GM19324 (cell line): Measurements from ENCODE around the gene RPL26.
A peak's percentile ranks its signal among the peaks of the same experiment; 100 is the strongest.

ENCODE experiments used
- ATAC-seq: cut with Tn5 transposase; IDR thresholded peaks from one replicate; pipeline ENCODE4 v1.9.1; 2021; ENCODE audit warnings: mild to moderate bottlenecking, moderate library complexity; ENCODE audit not compliant: unreplicated experiment, low FRiP score

RPL26 gene

DNA sequence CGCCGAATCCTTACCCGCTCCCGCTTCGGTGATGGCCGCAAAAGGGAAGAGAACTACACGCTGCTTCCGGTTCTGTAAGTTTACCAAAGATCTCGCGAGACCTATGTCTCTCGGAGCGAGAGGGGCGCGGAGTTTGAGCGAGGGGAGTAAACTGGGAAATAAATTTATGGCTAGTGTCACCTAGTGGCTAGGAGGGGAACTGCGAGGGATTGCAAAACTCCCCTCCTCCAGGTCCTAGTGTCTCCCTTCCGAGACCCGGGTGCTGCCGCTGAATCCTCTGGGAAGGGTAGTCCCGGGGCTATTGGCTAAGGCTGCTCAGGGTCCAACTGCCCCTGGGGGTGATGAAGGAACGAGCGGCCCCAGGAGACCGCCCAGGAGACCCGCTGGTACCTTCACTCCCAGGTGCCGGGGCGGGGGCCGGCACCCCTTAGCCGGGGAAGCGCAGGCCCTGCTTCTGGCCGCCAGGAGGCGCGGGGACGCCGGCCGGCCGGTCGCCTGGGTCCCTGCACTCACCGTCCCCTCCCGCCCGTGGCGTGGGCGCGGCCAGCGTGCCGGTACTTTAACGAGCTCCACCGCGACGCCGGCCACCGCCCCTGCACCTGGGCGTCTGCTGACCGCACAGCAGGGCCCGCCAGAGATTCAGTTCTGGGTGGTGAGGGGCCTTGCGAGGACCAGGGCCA, at the start of gene RPL26:
RPL26 (minus strand) TSS at position 51 of the 680 bp plus-strand sequence. CDS start 883 bp downstream, outside the sequence.
- peak; percentile 91 for ATAC-seq

DNA sequence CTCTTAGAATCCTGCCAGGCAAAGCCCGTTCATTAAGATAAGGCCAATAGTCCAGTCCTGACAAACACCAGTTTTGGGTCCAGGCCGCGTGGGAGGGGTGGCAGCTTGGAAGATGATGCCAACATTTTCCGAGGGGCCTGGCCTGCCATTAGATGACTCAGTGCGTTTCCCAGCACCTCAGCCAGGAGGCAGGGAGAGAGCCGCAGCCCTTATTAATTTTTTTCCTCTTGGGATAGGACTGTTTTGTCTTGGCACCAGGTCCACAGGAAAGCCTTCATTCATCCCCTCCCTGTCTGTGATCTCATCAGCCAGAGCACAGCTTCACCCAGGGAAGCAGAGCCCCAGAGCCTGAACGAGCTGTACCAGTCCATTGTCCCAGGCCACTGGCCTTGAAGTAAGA, 48.0 kb upstream of the RPL26 start:
- ATAC-seq: no peak

DNA sequence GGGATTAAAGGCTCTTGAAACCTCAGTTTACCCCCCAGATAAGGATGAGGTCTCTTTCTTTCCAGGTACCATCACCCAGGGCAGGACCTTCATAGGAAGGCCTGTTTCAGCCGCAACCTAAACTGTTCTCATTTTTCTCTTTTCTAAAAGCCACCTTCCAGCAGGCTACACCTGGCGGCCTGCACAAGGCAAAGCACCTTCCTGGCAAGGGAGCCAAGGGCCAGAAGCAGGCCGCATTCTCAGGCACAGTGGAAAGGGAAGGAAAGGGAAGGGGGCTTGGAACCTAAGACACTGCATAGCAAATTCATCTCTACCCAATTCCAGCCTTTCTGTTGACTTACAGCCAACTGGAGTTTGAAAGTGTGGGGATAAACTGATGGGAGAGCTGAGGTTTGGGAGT, 43.8 kb upstream of the RPL26 start:
- ATAC-seq: no peak

DNA sequence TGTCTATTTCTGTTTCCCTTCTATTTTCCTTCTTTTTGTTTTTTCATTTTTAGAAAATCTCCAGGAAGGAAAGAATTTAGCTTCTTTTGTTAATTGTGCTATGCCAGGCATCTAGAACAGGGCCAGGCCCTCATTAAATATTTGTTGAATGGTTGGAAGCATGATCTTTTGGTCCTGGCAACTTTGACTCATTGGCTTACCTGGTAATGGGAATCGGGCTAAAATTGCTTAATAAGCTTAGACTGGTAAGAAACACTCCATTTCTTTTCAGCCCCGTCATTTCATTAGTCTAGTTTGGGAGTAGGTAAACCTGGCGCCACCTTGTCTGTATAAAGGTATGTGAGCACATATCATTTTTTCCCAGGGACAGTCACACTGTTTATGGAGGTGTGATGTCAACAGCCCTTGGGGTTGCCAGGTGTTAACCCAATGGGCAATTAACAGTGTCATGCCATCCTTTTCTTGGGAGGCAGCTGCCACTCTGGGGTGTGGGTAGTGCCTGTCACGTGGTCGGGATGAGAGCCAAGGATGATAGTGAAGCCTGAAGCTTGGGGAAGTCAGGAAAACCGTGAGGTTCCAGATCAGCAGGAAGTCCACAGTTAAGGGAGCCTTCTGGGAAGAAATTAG, 43.2 kb upstream of the RPL26 start:
- no peak for ATAC-seq

DNA sequence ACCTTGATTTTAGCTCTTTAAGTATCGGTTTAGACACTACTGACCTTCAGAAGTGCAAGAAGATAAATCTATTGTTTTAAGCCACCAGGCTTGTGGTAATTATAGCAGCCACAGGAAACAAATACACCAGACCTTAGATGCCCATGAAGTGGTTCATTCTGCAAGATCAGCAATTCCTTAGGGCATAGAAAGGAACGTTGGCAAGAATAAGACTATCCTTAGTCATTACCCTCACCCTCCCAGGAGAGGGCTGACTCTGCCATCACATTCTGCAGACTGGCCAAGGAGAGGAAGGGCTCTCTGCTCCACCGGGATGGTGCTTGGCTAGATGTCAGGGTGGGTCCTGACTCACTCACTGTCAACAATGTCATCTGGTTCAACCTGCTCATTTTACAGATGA, 38.6 kb upstream of the RPL26 start:
- no peak for ATAC-seq

DNA sequence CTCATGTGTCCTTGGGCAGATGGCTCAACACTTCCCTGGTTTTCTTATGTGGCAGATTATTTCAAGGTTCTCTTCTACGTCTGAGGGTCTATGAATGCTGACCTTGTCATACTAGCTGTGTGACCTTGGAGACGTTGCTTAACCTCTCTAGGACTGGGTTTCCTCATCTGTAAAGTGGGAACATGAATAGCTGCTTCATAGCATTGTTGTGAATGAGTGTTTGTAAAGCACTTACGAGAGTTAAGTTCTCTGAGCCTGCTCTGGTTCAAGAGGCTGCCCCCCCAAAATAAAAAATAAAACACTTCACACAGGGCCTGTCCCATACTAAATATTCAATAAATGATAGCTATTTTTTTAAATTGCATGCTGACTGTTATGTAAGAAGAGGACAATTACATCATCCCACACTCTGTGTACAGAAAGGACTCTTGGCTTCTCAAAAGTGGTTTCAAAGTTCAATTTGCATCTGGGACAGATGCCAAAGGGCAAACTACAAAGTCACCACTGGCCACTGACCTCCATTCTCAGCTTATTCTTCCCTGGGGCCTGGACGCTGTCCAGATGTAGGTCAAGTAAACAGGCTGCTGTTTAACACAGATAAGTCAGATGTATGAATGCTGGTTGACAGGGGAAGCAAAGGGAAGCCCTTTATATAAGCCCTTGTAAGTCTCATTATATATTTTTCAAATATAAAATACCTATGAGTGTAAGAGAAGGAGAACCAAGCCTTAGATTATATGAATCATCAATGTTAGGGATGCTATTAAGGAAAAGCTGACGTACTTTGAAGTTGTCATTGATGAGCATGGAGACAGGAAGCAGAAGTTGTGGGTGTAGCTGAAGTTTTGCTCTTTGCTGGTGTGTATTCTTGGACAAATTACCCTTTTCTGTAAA, 37.3 kb upstream of the RPL26 start:
- no peak for ATAC-seq

DNA sequence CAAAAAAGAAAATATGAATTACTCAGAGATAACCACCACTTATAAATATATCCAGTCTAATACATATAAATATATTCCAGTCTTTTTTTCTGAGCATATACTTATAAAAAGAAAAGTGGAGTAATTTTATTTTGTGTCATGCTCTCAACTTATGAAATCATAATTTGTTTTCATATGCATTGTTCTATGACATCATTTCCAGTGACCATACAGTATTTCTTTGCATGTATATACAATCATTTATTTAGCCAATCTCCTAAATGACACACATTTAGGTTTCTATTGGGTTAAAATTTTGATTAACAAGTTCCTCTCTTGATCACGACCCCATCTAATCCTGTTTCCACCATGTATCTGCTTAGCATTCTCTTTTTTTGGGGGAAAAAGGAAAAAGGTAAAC, 36.3 kb upstream of the RPL26 start:
- no peak for ATAC-seq

DNA sequence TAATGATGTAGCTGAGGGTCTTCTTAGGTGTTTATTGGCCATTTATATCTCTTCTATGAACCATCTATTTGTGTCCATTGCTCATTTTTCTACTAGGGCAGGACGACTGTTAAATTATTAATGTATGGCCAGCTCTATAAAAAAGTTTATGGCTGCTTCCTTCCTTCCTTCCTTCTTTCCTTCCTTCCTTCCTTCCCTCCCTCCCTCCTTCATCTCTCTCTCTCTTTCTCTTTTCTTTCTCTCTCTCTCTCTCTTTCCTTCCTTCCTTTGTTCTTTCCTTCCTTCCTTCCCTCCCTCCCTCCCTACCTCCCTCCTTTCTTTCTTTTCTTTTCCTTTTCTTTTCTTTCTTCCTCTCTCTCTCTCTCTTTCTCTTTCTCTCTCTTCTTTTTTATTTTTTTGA, 35.5 kb upstream of the RPL26 start:
- no peak for ATAC-seq

DNA sequence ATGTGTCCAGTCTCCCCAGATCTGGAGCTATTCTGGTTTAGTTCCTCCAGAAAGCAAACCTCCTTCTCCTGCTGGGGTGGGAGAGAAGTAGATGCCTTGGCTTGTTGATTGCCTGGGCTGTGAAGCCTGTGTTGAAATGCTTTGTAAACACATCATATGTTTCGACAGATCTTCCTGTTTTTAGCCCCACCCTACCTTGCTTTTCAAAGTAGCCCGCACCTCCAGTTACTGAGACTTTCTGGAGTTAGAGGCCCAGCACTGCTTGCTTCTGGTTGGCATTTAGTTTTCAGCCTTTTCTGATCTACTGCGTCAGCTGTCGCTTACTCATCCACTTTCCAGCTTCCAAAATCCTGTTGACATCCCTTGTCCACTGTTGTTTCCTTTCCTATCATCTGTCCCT, 34.8 kb upstream of the RPL26 start:
- no peak for ATAC-seq

DNA sequence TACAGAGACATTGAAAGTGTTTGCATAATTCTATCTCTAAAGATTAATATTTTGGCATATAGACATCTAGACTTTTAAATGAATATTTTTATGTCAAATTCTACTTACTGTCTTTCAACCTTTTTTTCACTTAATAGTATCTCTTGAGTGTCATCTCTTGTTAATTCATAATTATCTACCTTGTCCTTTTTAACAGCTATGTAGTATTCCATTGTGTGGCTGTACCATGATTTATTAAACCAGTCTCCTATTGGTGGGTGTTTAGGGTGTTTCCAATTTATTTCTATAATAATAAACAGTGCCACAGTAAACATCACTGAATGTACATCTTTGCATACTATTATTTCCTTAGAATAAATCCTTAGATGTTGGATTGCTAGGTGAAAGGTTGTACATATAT, 30.9 kb upstream of the RPL26 start:
- ATAC-seq: no peak

DNA sequence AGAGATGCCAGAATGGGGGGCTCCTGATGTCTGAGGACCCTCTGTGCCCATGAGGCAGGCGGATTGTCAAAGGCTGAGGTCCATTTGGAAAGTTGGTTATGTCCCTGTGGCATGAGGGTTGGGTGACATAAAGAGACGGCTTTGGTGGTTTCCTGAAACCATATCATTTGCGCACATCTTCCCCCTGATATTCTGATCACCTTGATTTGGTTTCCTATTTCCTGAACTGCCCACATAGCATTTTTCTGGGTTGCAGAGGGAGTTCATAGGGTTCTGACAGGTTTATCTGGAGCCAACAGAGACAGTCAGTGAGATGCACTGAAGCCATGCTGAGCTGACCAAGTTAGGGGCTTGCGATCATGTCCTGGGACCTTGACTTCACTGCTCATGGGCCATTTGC, 30.3 kb upstream of the RPL26 start:
- no peak for ATAC-seq

DNA sequence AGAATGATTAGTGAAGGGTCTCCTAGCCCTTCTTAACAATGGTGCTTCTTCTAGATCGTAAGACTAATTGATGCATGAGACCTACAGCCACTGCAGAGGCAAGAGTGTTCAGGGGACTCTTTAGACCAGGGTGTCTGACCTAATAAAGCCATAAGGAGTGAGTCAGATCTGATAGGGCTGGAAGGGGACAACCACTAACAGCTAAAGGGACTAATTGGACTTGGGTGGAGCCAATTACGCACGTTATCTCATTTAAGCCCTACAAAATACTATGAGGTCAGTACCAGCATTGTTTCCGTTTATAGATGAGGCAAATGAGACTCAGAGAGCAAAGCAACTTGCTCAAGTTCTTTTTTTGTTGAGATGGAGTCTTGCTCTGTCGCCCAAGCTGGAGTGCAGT, 29.1 kb upstream of the RPL26 start:
- no peak for ATAC-seq

DNA sequence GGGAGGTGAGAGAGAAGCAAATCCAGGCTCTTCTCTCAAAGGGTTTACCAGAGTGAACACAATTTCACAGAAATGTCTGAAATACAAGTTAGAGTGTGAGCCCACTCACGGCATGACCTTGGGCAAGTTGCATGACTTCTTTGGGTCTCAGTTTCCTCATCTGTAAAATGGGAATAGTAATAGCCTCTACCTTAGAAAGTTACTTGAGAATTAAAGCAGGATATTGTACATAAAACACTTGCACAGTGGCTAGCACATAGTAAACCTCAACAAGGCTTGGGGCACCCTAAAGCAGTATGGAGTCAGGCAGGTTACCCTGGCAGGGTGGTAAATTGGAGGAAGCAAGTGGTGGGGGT, 27.9 kb upstream of the RPL26 start:
- ATAC-seq: no peak

DNA sequence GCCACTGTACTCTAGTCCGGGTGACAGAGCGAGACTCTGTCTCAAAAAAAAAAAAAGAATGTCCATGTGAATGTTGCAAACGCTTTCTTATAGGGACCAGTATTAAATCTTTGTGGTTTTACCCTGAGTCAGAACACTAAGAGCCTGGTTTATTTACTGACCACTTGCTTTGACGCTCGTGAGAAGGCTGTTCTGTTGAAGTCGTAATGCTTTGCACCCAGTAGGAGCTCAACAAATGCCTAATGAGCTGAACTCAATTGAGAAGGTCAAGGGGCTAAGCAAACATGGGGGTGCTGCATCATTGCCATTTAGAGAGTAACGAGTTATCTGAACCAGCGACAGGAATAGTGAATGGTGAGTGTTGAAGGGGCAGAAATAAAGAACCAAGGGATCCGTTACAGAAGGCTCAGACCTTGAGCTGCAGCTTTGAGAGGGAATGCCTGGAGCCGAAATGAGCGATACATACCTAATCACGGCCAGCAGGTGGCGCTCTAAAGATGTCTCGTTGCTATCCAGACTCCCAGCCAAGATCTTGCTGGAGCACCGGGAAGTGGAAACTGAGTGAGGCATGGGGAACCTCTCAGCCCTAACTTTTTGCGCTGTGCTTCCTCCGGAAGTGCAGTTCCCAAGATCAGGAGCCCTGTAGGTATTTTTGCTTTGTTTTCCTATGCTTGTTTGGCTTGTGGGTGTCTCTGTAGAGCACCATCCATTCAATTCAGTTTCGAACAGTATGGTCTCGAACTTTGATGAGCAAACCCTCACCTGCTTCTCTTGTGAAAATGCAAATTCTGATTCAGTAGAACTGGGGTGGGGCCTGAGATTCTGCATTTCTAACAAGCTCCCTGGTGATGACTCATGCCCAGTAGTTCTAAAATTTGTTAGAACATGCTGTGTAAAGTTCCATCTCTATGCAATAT, 27.2 kb upstream of the RPL26 start:
- no peak for ATAC-seq

DNA sequence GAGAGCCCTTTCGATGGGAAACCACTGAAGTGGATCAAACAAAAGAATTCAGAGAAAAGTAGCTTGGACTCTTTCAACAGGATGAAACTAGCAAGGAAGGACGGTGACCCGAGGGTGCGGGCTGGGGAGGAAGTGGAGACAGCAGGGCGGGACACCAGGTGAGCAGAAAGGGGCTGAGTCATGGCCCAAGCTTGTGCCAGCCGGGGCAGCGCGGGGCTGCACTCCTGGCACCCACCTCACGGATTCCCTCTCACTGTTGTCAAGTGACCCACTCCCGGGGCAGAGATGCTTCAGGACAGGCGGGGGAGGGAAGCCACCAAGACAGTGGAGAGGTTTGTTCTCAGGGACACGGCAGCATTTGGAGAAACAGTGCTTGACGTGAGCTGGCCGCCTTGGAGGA, 25.4 kb upstream of the RPL26 start:
- no peak for ATAC-seq

DNA sequence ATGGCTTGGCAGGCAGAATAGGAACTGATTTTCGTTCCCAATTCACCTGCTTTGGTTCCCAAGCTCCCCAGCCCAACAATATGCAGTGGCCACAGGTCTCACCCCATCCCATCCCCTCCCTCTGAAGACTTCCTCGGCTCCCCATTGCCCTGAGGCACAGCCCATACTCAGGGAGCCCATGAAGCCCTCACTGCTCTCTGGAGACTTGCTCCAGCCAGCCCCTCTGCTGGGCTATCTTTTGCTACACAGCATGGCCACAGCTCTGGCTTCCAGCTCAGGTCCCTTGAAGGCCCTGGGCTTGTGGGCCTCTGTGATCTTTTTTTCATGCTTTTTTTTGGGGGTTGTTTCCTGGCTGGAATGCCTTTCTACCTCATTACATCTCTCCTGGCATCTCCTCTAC, 23.2 kb upstream of the RPL26 start:
- ATAC-seq: no peak

DNA sequence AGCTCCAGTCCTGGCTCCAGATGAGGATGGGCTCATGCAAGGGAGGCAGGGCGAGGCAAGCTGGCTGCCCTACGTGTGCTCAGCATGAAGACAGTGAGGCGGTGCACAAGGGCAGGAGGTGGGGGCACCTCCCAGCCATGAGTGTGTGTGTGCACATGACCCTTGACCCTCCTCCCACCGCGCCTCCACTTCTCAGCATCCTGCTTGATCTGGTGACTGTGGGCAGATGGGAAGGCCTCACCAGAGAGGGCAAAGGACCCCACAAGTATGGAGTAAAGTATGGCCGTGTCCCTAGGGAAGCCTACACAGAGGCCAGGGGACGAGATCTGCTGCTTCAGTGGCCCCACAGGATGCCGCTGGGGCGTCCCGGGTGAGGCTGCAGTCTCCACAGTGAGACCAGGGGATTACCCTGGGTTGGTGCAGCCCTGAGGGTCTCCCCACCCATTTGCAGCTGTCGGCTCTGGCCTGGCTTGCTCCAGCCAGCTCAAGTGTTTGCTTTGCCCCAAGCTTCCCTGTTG, 22.6 kb upstream of the RPL26 start:
- no peak for ATAC-seq

DNA sequence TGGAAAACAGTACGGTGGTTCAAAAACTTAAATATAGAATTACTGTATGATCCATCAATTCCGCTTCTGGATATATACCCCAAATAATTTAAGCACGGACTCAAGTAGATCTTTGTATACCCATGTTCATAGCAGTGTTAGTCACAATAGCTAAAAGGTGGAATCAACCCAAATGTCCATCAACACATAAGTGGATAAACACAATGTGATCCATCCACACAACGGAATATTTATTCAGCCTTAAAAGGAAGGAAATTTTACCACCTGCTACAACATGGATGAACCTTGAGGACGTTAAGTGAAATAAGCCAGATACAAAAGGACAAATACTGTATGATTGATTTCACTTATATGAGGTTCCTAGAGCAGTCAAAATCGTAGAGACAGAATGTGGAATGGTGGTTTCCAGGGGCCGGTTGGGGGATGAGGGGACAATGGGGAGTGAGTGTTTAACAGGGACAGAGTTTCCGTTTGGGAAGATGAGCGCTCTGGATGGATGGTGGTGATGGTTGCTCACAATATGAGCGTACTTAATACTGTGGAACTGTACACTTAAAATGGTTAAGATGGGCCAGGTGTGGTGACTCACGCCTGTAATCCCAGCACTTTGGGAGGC, 20.0 kb upstream of the RPL26 start:
- no peak for ATAC-seq

DNA sequence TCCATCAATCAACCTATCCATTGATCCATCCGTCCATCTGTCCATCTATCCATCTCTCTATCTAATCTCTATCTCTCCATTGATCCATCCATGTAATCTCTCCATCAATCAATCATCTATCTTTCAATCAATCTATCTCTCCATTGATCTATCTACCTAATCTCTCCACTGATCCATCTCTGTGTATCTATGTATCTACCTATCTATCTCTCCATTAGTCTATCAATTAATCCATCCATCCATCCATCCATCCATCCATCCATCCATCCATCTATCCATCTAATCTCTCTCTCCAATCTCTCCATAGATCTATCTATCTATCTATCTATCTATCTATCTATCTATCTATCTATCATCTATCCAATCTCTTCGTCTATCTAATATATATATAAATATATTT, 18.1 kb upstream of the RPL26 start:
- no peak for ATAC-seq

DNA sequence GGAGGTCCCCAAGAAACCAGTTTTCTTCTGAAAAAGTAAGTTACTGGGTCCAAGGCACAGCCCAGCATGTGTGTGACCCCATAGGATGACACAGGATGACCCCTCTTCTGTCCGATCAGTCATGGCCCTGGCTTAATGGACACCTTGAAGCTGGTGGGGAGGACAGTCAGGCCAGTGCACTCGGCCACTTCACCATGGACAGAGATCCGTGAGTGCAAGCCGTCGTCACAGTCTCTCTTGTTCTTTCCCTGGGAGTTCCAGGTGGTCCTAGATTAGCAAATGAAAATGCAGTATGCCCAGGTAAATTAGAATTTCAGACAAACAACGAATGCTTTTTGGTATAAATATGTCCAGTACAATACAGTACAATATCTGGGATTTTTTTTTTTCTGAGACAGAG, 16.0 kb upstream of the RPL26 start:
- no peak for ATAC-seq
